Endothelial cell of hepatic sinusoid (primary cell): ENCODE results near the gene NRSN1.
"Not testable (repeated sequence)": the region's sequence is repeated elsewhere in the genome, so short reads cannot be mapped to it uniquely, and the experiment has no call there.

Source experiments
- in situ Hi-C: cut with HindIII; loops from 2 replicates; pipeline ENCODE4 v1.10.0; 2017; ENCODE audit warnings: low sequenced_read_pairs

Gene NRSN1

DNA sequence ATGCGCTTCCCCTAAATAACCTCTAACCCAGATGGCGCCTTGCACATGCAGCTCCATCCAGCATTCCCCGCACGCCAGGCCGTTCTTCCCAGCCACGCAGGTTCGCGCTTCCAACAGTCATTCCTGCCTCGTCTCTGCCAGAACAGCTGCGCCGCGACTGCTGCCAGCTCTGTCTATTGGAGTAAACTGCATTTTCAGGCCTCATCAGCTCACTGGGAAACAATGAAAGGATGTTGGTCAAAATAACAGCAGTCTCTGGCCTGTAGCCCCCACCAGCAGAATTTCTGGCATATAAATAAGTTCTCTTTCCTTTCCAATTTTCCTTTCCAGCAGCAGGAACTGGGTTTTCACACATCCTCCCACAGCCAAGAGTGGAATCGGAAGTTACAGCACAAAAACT is 14.6 kb downstream of the NRSN1 start:
- in situ Hi-C loops: no loop called here

DNA sequence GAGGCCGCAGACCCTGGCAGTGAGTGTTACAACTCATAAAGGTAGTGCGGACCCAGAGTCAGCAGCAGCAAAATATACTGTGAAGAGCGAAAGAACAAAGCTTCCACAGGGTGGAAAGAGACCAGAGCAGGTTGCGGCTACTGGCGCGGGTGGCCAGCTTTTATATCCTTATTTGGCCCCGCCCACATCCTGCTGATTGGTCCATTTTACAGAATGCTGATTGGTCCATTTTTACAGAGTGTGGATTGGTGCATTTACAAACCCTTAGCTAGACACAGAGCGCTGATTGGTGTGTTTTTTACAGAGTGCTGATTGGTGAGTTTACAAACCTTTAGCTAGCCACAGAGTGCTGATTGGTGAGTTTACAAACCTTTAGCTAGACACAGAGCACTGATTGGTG is 16.7 kb downstream of the NRSN1 start:
- in situ Hi-C loops: not testable (repeated sequence)

DNA sequence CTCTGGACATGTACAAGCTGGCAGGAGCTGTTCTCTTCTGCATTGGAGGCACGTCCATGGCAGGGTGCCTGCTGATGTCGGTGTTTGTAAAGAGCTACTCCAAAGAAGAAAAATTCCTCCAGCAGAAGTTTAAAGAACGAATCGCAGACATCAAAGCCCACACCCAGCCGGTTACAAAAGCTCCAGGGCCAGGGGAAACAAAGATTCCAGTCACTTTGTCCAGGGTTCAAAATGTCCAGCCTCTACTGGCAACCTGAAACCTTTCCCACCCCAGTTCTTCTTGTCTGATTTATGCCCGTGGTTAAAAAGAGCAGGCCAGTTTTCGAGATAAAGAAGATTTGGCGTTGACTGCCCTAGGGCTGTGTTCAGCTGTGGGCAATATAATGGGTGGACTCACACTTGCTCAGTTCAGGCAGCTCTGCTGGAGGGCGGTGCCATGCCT is 19.7 kb downstream of the NRSN1 start:
- in situ Hi-C loops: no loop called here

DNA sequence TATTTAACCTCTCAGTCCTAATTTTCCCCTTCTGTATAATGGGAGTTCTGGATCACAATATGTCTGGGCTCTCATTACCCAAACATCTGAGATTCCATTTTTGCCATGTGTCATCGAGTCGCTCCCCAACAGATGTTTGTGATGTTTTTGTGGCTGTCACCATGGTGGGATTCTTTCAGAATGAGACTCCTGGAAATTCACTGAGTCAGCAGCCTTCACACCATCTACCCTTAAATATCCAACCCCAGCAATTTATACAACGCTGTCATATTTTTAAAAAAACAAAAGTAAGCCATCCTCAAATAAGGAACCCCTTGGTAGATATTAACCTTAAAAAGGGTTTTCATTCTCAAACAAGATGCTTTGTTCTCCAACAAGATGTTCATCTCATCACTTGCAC is 20.9 kb downstream of the NRSN1 start:
- in situ Hi-C loops: no loop called here

DNA sequence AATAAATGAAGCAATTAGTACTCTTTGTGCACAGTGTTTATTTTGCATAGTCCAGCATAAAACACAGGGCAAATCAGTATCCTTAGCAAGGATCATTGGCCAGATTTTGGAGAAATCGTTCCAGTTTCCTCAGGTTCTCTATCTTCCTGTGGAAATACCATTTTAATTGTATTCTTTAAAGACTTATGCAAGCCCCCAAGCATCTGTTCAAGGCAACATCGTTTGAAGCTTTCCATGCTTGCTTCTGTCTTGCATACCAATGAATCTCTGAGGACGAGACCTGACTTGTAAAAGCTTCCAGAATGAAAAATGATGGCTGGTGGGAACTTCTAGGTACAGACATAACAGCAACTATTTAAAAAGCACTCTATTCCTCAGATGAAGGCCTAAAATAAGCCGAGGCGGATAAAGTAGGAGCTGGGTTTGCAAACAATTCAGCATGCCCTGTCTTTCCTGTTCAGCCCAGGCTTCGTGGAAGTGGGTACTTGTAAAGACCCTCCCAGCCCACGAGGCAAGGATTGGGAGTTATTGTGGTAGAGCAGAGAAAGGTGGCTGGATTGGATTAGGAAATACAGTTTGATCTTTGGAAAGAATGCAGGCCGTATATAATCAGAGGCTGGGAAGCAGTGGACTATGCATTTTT is 21.6 kb downstream of the NRSN1 start:
- in situ Hi-C loops: no loop called here

DNA sequence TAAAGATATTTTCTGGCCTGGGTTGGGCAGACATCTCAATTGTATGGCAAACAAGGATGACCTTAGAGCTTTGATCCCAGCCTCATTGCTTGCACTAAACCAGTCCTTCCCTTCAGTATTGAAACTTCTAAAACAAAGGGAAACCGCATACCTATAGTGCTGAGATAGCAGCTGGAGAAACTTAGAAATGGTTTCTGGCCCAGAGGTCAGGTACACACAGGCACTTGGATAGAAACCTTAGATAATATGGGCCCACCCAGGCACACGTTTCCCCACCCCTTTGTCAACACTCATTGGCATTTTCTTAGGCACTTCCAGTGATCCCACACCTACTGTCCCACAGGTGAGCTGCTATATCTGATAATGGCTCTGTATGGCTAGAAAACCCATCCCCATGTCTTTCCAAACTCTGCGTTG is 22.1 kb downstream of the NRSN1 start:
- in situ Hi-C loops: no loop called here

DNA sequence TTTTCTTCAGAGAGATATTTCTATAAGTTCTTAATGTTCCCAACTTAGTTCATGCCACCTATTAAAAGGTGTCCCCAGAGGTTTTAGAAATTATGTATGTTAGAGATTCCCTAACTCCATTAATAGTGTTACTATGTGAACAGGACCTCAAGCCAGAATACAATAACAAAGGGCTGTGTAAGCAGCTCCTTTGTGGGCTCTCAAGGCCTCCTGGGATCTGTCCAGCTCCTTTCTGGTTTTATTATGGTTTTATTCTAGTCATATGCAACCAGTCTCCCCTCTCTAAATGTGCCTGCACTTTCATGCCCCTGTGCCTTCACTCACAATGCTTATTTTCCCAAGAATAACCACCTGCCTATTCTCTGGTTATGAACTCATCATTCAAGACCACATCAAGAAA is 22.7 kb downstream of the NRSN1 start:
- in situ Hi-C loops: no loop called here

DNA sequence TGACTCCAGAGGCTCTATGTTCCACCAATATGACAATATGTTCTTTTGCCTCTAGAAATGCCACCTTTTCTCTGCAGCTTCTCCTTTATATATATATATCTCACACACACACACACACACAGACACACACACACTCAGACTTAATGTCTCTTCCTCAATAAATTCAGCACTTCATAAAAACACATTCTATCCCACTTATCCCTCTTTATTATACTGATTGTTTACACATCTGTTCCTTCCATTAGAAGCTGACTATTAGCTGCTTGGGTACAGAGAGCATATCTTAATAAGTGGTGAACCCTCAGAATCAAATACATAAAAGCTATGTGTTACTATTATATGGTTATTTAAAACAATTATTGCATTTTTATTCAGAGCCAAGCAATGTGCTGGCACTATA is 23.3 kb downstream of the NRSN1 start:
- in situ Hi-C loops: no loop called here

DNA sequence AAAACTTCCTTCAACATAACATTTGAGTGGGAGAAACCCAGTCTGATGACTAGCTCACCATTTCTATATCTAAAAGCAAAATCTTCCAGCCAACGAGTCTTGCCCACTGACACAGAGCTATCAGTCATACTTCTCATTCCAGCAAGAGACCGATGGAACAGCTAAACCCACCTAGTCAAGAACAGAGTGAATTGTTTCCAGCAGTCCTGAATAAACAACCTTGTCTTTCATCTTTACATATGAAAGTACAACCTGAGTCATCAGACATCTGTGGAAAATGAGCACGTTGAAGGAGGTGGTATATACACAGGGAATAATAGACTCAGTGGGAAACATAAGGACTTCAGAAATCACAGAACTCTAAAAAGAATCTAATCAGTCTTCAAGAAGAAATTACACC is 23.8 kb downstream of the NRSN1 start:
- in situ Hi-C loops: no loop called here

DNA sequence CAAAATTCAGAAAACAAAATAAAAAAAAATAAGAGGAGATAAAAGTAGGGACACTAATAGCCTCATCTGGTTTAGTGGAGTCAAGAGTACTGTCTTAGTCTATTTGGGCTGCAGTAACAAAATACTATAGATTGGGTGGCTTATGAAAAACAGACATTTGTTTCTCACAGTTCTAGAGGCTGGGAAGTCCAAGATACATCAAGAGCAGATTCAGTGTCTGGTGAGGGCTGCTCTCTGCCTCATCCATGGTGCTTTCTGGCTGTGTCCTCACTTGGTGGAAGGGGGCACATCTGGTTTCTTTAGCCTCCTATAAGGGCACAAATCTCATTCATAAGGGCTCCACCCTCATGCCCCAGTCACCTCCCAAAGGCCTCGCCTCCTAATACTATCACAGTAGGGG is 26.0 kb downstream of the NRSN1 start:
- in situ Hi-C loops: no loop called here

DNA sequence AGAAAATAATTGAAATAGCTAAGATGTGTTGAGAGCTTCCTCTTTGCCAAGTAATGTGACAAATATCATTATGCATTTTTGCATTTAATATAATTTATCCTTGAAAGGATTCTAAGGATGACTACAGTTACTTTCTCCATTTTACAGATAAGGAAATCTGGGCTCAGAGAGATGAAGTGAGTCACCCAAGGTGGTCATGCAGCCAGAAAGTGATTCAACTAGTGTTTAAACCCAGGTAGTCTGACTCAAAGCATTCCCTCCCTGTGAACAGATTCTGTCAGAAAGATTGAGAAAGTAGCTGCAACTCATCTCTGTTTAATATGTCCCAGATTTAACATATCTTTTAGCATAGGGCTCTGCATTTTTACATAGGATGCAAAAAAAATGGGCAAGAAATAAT is 28.1 kb downstream of the NRSN1 start:
- in situ Hi-C loops: no loop called here

DNA sequence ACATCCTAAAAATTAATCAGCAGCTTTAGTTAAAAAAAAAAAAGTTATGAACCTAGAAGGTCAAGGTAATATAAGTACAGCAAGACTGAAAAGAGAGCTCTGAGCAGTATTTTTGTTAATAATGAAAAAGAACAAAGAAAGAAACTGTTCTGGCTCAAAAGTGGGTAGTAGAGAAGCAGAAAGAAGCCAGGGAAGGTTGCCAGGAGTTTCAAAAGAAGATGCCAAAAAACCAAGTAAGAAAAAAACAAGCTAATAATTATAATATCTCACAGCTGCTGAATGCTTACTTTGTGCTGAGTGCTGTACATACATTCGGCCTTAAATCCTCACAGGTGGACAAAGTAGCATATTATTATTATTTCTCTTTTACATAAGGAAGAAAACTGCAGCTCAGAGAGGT is 31.9 kb downstream of the NRSN1 start:
- in situ Hi-C loops: no loop called here

DNA sequence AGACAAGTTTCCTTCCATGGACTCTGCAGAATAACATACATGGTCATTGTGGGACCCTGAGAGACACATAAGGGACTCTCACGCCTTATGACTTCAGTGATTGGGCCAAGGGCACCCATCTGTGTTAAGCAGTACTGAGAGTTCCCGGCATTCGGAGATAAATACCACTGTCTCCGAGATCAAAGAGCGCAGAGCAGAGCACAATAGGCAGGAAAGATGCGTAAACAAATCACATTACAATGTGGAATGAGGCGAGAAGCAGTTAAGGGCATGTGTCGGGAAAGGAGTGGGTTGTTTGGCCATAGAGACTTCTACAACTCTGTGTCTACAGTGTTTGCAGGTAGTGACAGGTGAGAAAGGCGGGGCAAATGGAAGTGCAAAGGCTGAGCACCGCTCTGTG is 57.6 kb downstream of the NRSN1 start:
- in situ Hi-C loops: no loop called here

DNA sequence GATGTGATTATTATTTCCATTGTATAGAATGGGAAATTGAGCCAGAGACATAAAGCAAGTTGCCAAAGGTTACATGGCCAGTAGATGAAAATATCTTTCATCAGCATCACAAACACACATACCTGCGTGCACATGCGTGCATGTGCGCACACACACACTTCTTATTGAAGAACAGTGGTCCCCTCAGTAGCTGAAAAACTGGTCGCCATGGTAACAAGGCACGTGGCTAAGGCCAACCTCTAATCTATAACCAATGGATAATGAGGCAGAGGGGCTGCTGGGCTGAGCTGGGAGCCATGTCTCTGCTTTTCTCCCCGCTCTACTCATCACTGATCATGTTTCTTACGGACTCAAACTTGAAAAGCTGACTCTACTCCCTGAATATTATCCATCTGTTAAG is 60.3 kb downstream of the NRSN1 start:
- in situ Hi-C loops: no loop called here

DNA sequence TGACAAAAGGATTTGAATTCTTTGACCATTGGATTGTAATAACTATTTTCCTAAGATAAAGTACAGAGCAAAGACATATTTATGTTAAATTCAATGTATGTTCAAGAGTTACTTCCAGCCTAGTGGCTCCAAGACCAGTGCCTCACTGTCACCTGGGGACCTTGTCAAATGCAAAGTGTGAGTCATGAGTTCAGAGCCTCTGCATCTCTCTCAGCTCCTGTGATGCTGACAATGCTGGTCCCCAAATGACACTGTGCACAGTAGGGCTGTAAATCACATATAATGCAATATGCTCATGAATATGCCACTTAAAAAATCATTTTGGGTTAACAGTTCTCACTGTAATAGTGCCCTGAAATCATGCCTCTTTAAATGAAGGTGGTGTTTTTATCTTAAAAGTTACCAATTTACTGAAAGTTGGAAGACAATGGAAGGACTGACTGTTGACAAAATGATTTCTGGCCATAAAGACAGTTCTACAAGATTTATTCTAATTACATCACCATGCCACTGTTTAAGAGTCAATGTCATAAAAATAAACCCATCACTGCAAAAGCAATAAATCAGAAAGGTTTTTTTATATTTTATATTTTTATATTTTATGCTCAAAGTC is 62.1 kb downstream of the NRSN1 start:
- in situ Hi-C loops: no loop called here

DNA sequence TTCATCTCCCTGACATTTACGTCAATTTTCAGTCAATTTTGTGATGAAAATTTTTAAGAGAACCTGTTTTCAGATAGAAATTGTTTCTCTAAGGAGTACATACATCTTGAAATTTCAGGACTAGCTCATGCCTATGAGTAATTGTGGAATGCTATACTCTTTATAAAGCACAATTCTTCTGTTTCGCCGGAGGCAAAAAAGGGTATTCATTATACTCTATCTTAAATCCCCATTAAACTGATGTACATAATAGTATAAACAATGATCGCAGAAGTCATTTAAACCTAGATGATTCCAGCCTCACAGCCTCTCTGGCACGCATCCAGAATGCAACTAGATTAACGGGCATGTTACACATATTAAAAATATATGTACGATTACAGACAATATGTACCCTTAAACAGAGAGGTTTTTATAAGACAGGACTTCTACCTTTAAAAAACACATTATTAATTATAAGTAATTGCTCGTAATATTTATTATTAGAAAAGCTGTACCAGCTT is 62.6 kb downstream of the NRSN1 start:
- in situ Hi-C loops: no loop called here

DNA sequence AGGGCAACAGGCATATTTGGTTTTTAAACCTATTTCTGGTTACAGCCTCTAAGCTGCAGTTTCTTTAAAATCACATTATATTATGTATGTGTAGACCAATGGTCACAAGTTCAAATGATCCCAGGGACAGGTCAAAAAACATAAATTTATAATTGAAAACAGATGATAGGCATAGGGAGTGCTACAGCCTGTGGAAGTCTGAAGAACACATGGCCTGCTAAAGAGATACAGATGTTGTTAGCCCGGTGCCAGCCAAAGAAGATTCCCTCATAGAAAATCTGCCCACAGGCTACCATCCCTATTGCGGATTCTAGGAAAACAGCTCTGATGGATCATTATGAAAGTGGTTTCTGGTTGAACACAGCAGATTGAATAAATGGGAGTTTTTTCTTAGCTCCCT is 65.3 kb downstream of the NRSN1 start:
- in situ Hi-C loops: no loop called here

DNA sequence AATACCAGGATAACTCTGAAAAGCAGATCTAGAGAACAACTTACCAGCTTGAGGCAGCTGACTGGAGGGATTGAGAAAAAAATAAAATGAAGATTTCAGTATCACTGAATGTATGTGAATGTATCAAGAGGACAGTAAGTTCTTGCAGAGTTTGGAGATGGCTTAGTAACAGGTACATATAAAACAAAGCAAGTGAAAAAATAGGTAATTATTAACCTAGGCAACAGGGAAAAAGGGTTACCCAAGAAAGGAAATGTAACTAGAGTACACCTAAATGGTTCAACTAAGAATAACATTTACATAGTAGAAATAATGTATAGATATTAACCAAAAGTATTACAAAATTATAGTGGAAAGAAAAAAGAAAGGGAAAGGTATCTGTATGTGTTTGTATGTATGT is 67.3 kb downstream of the NRSN1 start:
- in situ Hi-C loops: no loop called here

DNA sequence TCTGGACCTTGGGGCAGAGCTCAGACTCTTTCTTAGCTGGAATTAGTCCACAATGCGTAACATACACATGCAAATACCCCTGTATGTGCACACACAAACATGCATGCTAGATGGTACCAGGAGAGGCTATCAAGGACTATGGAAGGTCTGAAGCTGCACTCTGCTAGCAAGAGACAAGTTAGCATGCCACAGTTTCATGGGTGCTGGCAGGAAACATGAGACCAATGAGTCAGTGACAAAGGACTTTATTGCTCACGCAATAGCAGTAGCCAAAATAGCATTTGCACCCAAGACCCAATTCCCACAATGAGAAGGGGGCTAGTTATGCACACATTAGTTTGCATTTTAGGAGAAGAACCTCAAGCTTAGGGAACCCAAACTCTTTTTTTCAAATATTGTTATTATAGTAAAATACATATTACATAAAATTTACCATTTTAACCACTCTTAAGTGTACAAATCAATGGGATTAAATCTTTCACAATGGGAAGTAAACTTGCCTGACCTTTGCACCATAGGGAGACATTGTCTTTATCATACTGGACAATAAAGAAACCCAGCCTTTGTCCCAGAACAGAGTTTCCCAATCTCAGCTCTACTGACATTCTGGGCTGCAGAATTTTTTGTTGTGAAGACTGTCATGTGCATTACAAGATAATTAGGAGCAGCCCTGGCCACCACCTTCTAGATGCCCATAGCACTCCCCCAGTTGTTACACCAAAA is 69.1 kb downstream of the NRSN1 start:
- in situ Hi-C loops: no loop called here

DNA sequence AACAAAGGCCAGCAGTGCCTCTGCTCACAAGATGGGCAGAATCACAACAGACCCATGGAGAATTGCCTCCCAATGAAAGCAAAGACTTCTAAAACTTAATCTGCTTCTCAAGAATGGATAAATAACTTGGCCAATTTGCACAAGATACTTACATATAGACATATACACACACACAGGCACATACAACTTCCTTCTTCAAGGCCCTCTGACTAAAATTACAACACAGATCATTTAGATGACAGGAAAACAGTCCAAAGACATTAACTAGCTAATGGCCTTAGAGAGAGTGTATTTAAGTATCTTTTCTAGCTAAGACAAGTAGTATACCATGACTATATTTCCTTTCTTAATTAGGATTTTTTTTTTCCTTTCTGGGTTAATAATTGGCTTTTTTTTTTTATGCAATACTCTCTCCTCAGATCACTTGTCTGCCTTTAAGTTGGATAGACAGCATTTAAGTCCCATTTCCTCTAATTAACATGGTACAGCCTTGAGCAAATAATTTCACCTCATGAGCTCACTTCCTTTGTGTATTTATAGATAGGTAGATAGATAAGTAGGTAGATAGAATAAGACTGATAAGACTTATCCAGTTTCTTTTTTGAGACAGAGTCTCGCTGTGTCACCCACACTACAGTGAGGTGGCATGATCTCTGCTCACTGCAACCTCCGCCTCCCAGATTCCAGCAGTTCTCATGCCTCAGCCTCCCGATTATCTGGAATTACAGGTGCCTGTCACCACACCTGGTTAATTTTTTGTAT is 70.0 kb downstream of the NRSN1 start:
- in situ Hi-C loops: no loop called here
